Measurements from ENCODE around the gene ANGEL1. TPM values are rescaled to one million over a fixed set of nuclear protein-coding genes. Genes with fewer than 3 reads are reported as not detected.

The ANGEL1 gene
- total and polyA plus RNA-seq, 2 of the 8 experiments (the other 6 are each of a cell fraction or from before 2014, with no cell fraction given) = 26.8 to 27.2 TPM

DNA sequence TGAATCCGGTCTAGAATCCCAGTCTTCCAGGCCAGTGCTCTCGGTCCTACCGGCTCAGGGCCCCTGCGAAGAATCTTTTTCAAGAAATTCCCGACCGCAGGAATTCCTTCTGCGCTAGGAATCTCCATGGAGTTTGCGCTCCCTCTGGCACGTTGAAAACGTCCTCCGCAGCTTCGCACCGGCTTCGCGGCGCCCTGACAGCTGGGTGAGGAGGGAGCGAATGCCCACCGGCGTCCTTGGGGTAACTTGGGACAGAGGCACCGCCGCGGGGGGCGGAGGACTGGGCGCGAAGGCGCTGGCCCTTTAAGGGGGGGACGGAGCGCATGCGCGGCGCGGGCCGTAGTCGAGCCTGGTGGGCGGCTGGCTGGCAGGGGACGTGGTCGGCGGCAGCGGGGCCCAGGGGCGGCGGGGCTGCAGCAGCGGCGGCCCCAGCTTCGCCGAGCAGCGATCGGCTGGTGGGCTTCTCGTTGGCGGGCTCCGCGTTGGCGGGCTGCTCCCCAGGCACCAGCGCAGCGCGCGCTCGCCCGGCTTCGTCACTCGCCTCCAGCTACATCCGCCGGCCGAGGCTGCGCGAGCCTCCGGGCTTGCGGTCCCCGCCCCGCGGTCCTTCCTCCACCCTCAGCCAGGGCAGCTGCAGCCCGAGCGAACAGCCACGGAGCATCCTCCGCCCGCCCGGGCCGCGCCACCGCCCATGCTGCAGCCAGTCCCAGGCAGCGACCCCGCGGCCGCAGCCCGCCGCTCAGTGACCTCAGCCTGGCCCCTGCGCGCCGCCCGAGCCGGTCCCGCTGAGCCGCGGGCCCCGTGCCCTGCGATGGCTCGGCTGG is 51.3 kb downstream of the ANGEL1 start, which contains the start of gene VASH1 (continued):
- TF ChIP-seq, protein P1, sequence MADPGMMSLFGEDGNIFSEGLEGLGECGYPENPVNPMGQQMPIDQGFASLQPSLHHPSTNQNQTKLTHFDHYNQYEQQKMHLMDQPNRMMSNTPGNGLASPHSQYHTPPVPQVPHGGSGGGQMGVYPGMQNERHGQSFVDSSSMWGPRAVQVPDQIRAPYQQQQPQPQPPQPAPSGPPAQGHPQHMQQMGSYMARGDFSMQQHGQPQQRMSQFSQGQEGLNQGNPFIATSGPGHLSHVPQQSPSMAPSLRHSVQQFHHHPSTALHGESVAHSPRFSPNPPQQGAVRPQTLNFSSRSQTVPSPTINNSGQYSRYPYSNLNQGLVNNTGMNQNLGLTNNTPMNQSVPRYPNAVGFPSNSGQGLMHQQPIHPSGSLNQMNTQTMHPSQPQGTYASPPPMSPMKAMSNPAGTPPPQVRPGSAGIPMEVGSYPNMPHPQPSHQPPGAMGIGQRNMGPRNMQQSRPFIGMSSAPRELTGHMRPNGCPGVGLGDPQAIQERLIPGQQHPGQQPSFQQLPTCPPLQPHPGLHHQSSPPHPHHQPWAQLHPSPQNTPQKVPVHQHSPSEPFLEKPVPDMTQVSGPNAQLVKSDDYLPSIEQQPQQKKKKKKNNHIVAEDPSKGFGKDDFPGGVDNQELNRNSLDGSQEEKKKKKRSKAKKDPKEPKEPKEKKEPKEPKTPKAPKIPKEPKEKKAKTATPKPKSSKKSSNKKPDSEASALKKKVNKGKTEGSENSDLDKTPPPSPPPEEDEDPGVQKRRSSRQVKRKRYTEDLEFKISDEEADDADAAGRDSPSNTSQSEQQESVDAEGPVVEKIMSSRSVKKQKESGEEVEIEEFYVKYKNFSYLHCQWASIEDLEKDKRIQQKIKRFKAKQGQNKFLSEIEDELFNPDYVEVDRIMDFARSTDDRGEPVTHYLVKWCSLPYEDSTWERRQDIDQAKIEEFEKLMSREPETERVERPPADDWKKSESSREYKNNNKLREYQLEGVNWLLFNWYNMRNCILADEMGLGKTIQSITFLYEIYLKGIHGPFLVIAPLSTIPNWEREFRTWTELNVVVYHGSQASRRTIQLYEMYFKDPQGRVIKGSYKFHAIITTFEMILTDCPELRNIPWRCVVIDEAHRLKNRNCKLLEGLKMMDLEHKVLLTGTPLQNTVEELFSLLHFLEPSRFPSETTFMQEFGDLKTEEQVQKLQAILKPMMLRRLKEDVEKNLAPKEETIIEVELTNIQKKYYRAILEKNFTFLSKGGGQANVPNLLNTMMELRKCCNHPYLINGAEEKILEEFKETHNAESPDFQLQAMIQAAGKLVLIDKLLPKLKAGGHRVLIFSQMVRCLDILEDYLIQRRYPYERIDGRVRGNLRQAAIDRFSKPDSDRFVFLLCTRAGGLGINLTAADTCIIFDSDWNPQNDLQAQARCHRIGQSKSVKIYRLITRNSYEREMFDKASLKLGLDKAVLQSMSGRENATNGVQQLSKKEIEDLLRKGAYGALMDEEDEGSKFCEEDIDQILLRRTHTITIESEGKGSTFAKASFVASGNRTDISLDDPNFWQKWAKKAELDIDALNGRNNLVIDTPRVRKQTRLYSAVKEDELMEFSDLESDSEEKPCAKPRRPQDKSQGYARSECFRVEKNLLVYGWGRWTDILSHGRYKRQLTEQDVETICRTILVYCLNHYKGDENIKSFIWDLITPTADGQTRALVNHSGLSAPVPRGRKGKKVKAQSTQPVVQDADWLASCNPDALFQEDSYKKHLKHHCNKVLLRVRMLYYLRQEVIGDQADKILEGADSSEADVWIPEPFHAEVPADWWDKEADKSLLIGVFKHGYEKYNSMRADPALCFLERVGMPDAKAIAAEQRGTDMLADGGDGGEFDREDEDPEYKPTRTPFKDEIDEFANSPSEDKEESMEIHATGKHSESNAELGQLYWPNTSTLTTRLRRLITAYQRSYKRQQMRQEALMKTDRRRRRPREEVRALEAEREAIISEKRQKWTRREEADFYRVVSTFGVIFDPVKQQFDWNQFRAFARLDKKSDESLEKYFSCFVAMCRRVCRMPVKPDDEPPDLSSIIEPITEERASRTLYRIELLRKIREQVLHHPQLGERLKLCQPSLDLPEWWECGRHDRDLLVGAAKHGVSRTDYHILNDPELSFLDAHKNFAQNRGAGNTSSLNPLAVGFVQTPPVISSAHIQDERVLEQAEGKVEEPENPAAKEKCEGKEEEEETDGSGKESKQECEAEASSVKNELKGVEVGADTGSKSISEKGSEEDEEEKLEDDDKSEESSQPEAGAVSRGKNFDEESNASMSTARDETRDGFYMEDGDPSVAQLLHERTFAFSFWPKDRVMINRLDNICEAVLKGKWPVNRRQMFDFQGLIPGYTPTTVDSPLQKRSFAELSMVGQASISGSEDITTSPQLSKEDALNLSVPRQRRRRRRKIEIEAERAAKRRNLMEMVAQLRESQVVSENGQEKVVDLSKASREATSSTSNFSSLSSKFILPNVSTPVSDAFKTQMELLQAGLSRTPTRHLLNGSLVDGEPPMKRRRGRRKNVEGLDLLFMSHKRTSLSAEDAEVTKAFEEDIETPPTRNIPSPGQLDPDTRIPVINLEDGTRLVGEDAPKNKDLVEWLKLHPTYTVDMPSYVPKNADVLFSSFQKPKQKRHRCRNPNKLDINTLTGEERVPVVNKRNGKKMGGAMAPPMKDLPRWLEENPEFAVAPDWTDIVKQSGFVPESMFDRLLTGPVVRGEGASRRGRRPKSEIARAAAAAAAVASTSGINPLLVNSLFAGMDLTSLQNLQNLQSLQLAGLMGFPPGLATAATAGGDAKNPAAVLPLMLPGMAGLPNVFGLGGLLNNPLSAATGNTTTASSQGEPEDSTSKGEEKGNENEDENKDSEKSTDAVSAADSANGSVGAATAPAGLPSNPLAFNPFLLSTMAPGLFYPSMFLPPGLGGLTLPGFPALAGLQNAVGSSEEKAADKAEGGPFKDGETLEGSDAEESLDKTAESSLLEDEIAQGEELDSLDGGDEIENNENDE (IDR thresholded peaks at IDR 0.05; ENCODE audit: insufficient replicate concordance, low read length) = no peak
- TF ChIP-seq SAP30 (IDR thresholded peaks at IDR 0.05; ENCODE audit: insufficient read depth, insufficient replicate concordance, low read length) (no peak), KDM1A (IDR thresholded peaks at IDR 0.05; ENCODE audit: borderline replicate concordance, low read length) (no peak), SIRT6 (IDR thresholded peaks at IDR 0.05; ENCODE audit: low read length) (no peak), TBP (IDR thresholded peaks at IDR 0.05; ENCODE audit: low read depth, low read length) (no peak; the same call in 1 of the 2 replicates), CBX5 (IDR thresholded peaks at IDR 0.05; ENCODE audit: low read depth, low read length) (no peak)
- TF ChIP-seq, protein P2, sequence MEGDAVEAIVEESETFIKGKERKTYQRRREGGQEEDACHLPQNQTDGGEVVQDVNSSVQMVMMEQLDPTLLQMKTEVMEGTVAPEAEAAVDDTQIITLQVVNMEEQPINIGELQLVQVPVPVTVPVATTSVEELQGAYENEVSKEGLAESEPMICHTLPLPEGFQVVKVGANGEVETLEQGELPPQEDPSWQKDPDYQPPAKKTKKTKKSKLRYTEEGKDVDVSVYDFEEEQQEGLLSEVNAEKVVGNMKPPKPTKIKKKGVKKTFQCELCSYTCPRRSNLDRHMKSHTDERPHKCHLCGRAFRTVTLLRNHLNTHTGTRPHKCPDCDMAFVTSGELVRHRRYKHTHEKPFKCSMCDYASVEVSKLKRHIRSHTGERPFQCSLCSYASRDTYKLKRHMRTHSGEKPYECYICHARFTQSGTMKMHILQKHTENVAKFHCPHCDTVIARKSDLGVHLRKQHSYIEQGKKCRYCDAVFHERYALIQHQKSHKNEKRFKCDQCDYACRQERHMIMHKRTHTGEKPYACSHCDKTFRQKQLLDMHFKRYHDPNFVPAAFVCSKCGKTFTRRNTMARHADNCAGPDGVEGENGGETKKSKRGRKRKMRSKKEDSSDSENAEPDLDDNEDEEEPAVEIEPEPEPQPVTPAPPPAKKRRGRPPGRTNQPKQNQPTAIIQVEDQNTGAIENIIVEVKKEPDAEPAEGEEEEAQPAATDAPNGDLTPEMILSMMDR (IDR thresholded peaks at IDR 0.05; ENCODE audit: control extremely low read depth in 1 of 3, insufficient read depth in 1 of 3, low read depth in 1 of 3, low read length in 3 of 3) = no peak

All from H1 (cell line).